GM19035 (cell line): Measurements from ENCODE around the gene TANC1.
"Not testable (repeated sequence)": the region's sequence is repeated elsewhere in the genome, so short reads cannot be mapped to it uniquely, and the experiment has no call there.

ENCODE experiments used
- ATAC-seq: cut with Tn5 transposase; IDR thresholded peaks from one replicate; pipeline ENCODE4 v1.9.1; 2021; ENCODE audit not compliant: unreplicated experiment

TANC1 gene

DNA sequence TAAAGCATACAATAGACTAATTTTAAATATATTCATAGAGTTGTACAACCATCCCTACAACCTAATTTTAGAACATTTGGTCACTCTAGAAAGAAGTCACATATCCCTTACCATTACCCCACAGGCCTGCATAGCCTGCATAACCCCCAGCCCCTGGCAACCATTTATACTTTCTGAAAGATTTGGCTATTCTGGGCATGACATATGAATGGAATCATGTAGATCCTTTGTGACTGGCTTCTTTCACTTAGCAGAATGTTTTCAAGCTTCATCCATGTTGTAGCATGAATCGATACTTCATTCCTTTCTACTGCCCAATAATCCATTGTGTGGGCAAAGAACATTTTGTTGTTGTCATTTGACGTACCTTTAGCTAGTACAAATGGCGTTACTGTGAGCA is 166.5 kb downstream of the TANC1 start:
- ATAC-seq = no peak

DNA sequence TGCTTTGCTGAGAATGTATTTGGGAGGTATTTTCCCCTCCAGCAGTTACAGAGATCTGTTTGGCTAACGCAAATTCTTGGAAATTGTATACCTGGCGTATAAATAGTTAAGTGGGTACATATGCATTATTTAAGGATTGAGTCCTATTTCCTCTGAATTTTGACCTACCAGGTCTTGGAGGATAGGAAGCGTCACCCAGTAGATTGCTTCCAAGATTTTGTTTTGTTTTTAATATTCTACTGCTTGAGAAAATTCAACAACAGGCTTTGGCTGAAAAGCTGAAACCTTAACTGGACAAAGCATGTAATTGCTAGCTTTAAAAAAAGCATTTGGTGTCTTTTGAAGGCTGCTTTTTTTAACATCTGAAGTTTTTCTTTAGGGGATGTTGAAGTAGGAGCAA is 168.0 kb downstream of the TANC1 start:
- no peak for ATAC-seq

DNA sequence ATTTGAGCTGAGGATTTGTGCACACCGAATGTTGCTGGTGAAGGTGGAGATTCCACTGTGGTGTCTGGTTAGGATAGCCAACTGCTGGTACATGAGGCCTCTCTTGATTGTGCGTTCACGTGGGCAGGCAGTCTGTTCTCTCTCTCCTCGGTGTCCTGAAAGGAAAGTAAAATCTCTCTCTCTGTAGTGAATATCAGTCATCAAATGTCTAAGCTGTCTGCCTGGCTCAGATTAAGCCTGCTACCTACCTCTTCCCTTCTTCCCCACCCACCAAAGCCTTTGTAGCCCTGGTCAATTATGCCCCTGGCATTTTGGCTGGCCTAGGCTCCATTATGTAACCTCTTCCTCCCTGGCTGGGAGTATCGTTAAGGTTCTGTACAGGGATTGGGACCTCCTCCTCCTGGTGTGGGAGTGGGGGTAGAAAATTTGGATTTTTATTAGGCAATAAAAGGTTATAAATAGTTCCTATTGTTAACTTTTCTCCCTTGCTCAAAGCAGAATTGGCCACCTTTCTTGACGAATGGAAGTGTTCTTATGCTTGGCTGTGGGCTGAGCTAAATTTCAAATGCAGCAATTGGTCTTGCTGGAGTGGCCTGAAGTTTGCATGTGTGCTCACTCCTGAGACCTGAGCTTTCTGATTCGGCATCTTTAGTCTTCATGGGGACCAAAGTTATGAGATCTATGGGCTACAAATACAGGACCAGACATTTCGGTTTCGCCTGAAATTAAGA is 169.2 kb downstream of the TANC1 start:
- ATAC-seq = no peak

DNA sequence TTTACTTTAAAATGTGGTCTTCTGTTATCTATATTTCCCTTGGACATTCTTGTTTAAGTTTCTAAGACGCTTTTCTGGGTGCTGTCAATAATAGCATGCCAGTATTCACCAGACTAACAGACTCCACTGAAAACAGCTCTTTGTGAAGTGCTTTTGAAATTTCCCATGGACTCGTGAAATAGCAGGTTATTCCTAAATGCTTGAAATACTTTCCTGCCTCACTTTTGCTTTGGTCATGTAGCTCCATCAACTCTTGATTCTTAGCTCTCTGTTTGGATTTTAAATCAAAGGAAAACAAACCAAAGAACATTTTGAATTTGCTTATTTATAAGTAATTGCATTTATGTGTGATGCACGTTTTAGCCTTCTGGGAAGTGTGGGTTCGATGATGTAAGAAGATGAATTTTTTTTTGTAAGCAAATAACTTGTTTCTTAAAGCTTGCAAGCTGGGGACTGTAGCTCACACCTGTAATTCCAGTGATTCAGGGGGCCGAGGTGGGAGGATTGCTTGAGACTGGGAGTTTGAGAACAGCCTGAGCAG is 170.3 kb downstream of the TANC1 start:
- ATAC-seq = no peak

DNA sequence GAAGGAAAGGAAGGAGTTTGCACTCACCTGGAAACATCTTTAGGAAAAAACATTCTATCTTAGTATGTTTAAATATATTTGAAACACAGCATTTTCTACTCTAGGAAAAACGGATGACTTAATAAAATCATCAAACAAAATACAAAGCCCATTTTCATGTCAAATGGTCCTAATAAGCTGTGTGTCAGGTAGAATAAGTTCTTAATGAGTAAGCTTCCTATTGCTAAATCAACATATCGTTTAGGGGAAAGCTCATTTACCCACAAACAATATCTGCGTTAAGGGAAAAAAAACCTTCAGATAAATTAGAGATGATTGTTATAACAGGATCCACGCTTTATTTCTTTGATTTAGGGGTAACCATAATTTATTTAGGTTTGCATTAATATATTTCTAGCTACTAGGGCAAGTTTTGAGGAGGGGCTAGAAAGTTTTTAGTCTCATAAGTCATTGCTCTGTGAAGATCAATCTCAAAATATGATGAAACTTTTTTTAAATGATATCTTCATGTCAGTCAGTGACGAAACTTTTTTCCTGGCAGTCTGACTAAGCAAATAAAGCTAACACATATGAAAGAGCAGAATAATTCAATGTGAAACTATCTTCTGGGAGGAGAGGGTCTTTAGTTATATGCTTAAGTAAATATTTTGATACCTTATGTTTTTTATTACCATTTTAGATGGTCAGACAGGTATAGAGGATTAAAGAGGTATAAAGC is 170.9 kb downstream of the TANC1 start:
- no peak for ATAC-seq

DNA sequence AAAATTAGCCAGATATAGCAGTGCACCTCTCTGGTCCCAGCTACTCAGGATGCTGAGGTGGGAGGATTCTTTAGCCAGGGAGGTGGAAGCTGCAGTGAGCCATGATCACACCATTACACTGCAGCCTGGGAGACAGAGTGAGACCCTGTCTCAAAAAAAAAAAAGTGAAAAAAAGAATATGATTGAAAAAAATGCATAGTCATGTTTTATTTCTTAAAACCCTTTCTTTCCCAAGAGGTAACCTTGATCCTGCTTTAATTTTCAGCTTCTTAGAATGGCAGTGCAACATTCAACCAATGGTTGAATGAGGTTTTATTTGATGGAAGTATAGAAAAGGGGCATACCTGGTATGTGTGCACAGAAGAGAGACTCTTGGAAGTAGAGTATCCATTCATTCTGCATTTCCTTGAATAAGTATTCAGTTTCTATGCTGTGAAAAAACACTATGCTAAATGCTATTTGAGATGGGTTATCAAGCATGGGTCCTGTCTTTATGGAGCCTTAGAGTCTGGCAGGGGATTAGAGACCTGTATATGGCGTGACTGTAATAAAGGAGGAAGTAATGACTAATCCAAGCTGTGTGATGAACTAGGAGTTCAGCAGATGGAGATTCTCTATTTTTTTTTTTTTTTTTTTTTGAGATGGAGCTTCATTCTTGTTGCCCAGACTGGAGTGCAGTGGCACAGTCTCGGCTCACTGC is 171.8 kb downstream of the TANC1 start:
- ATAC-seq = no peak

DNA sequence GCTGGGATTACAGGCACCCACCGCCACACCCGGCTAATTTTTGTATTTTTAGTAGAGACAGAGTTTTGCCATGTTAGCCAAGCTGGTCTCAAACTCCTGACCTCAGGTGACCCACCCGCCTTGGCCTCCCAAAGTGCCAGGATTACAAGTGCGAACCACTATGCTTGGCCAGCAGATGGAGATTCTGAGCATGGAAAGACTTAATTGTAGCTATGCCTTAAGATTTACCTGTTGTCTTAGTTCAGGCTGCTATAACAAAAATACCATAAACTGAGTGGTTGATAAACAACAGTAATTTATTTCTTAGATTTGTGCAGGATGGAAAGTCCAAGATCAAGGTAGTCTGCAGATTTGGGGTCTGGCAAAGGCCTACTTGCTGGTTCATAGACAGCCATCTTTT is 172.4 kb downstream of the TANC1 start:
- not testable (repeated sequence) for ATAC-seq

DNA sequence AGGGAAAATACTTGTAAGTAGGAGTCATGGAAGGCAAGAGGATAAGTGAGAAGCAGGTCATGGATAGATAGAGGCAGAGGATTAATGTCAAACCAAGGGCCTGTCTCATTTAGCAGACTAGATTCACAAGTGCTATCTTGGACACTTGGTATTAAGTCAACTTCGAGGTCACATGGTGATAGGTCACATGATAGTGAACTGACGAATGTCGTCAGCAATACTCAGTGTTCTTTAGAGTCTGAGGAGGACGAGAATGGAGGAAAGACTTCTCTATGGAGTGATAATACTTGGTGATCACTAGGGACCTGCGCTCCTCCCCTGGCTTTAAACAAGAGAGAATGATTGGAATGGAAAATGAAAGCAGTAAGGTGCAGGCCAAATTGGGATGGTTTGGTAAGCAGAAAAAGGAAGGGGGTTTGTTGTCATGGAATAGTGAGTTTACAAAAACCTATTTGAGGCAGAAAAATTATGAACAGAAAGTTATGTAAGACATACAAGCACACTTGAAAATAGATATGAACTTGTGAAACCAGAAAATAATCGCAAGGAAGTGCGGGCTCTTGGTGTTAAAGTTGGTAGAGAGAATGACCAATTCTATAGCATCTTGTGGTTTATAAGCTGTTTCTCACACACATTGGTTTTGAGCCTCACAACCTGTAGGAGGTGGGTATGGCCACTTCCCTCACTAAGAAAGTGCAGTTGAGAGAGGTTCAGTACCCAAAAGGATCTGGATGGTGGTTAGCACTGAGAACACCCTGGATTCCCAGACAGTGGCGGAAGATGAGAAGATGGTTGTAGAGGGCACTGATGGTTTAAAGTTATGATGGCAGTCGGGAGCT is 176.6 kb downstream of the TANC1 start:
- ATAC-seq = no peak

DNA sequence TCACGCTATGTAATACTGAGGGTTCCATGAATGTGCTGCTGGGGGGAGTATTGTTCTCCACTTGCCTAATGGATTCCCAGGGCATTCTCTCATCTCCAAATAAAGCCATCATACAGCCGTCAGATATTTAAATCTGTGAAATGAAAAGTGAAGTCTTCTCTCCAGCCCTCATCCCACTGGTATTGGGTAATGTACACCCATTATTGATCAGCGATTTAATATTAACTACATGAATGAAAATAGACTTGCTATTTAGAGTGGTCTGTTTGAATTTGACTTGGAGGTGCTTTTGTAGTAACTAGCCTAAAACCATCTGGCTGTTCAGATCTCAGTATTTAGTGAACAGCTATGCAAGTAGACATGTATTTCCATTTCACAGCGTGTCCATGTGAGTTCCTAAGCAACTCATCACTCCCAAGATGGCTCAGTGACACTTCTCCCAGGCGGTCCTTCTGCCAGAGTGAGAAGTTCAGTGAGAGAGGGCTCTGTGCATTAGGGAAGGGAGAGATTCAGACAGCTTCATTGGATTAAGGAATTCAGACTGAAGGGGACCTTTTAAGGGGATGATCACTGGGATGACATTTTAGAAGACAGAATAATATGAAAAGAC is 177.4 kb downstream of the TANC1 start:
- ATAC-seq = no peak

DNA sequence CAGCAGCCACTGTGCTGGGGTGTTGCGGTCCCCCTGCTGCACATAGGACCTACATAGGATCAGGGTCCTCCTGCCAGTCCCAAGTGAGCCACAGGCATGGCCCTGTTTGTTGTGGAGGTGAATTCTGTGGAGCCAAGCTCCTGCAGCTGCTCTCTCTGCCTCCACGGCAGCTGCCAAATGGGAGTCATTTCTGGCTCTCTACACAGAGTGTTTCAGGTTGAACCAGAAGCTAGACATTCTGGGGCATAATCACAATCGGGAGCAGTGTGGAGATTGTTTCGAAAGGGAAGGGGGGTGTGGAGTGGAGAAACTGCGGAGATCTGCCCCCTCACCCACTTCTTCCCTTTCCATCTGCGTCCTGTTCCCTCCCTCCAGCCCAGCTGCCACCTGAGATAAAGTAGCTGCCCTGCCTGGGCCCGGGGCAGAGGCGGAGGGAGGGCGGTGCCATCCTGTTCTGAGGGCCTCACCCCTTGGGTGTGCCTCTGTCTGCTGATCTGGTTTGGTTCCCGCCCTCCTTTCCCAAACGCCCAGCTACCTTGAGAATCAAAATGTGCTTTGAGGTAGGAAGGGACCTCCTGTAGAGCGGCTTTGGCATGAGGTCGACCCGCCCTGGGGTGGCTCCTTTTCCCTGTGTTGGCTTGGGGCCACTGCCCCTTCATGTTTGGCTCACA is 178.7 kb downstream of the TANC1 start:
- ATAC-seq = no peak

DNA sequence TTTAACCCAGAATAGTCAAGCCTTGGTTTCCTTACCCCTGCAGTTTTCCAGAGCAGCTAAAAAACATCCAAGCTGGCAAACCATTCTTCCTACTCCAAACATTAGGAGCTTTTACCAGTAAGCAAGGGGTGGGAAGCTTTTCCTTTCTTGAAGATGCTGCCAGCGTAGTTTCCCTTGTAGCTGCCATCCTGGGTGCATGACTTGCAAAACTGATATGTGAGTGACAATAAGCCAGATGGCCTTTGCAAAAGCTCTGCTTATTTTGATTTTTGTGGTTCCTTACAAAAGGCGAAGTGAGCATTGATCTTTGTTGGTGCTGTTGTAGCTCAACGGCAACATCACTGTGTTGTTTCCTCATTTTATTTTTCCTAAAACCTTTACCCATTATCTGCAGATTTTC is 179.2 kb downstream of the TANC1 start:
- ATAC-seq = no peak

DNA sequence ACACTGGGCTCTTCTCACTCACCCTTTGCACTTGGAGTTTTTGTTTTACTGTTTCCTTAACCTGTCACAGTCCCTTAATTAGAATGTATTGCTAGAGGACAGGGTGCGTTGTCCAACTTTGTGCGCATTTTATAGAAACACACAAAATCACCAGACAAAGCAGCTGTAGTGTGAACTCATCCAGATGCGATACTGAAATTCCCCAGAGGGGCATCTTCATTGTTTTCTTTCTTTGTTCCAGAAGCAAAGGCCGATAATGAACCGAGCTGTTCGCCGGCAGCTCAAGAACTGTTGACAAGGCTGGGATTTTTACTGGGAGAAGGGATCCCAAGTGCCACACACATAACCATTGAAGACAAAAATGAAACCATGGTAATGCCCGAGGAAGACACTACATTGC is 180.5 kb downstream of the TANC1 start:
- ATAC-seq = no peak

DNA sequence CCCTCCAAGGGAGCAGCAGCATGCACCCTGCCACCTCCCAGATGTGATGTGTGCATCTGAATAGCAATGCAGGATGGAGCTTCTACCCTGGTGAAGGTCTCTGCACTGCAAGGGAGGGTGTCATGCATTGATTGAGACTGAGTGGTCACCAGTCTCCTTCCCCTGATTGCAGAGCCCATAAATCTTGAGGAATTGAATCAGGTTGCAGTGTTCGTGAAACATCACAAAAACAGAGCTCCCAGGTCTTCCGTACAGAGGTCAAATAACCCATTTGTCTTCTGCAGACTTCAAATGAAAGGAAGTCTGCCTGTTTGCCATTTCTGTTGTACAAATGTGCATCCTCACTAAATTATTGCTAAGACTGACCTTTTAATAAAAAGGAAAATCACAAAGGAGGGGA is 181.3 kb downstream of the TANC1 start:
- ATAC-seq = no peak

DNA sequence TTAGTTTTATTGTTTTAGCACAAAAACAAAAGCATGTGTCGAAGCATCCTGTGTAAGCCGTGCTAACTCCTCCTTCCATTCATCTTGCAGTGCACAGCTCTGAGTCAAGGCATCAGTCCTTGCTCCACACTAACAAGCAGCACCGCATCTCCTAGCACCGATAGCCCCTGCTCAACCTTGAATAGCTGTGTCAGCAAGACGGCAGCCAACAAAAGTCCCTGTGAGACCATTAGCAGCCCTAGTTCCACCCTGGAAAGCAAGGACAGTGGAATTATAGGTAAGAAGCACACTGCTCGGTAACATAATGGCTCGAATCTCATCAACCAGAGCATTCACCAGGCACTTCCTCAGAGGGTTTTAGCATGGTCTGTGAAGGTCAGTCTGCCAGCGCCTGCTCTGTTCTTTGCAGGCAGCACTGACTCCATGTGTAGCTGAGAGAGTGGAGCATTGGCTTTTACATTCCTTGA is 181.9 kb downstream of the TANC1 start:
- no peak for ATAC-seq

DNA sequence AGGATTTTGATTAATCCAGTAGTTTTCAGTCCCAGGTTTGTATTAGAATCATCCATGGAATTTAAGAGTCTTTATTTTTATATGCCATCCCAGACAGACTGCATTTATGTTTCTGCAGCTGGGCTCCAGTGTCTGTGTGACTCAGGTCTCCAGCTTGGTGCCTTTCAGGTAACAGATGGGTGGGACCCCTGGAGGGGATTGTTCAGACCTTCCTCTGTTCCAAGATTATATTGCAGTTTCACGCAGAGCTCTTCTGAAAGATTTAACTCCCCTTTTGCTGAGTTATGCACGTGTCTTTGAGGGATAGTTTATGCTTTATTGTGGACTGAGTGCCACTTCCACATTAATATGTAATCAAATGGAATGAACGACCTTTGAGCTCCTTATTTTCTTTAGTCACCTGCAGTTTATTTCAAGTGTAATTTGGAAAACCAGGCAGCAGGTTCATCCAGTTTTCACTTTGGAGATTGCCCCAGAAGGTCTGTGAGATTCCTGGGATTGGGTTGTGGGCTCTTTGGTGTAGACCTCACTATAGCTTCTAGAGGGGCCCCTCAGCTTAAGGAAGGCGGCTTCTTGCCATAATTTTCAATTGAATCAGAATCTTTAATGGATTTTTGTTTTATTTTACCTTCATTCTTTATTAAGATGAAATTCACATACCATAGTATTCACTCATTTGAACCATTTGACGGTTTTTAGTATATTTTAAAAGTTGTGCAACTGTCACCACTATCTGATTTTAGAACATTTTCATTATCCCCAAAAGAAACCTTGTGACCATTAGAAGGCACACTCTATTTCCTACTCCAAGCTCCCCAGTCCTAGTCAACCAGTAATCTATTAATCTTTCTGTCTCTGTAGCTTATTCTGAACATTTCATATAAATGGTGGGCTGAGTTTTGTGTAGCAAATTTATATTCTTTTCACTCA is 183.0 kb downstream of the TANC1 start:
- ATAC-seq = no peak

DNA sequence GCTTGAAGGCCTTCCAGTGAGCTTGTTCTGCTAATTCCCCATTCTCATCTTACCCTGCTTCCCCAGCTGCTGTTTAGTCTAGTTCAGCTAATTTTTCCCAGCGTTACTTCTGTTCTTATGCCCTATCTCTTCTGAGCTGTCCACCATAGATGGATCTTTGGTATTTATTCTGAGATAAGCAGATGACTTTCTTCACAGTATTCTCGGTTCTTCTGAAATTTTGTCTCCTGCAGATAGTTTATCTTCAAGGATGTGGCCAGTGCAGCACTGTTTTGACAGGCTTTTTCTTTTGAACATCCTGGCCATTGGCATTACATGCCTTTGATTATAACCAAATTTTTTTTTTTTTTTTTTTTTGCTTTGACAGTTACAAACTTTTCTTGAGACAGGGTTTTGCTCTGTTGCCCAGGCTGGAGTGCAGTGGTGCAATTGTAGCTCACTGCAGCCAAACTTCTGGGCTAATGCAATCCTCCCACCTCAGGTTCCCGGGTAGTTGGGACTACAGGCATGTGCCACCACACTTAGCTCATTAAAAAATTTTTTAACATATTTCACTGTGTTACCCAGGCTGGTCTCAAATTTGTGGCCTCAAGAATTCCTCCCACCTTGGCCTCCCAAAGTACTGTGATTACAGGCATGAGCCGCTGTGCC is 183.8 kb downstream of the TANC1 start:
- ATAC-seq = no peak

DNA sequence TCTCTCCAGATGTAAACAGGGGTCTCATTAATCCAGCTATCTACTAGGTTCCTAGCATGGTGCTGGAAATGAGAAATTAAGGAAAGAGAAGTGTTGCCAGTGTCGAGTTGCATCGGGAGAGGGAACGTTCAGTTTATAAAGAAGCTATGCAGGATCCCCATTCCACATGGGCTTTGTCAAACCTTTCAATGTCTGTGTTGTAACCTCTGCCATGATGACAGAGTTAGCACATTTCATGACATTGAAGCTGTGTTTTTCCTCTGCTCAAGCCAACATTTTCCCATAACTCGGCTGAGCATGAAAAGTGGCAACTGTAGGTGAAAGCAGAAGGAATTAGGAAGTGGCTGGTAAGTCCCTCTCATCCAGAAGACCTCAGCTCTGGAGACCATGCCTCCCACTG is 184.6 kb downstream of the TANC1 start:
- ATAC-seq = no peak

DNA sequence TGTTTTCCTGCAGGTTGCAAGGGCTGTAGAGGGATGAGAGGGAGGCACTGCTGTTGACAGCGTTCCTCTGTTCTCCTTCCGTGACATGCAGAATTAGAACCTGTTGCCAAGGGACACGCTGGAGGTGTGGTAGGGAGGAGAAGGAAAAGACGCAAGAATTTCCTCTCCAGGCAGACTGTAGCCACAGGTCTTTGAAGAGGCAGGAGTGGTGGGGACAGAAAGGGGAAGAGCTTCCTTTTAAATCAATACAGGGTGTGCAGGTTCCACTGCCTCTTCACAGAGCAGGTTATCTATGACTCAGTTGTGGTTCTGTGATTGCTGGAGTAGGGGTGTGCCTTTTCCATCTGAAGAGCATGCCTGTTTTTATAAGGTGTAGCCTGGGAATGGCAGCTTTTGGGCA is 185.0 kb downstream of the TANC1 start:
- ATAC-seq = no peak
